Stimulated activated CD4-positive, alpha-beta T cell treated with anti-CD3 and anti-CD28 coated beads, Interleukin-4, amount 100 ng/mL, for 4 hours (primary cell): ENCODE data around the gene MUC5AC.

Experiments
- DNase-seq, 2 experiments: peaks; one replicate each; pipeline ENCODE4 v3.0.0-alpha.2; 2020

Gene MUC5AC

GRCh38 chr11:1121331-1121812 lies 36.4 kb upstream of the MUC5AC start:
- no peak for DNase-seq

GRCh38 chr11:1121813-1122663 lies 35.7 kb upstream of the MUC5AC start:
- no peak for DNase-seq

GRCh38 chr11:1122664-1123002 lies 35.1 kb upstream of the MUC5AC start:
- no peak for DNase-seq

- DNase-seq, result no peak
Measured at GRCh38 chr11:1123970-1124369, 33.8 kb upstream of the MUC5AC start.

GRCh38 chr11:1125803-1126202 lies 31.9 kb upstream of the MUC5AC start:
- no peak for DNase-seq

- DNase-seq, result no peak
Measured at GRCh38 chr11:1126491-1126926, 31.2 kb upstream of the MUC5AC start.

GRCh38 chr11:1126935-1127663 lies 30.7 kb upstream of the MUC5AC start:
- DNase-seq, result no peak

GRCh38 chr11:1127664-1128162 lies 30.0 kb upstream of the MUC5AC start:
- DNase-seq, result no peak

GRCh38 chr11:1128311-1129142 lies 29.2 kb upstream of the MUC5AC start:
- no peak for DNase-seq

GRCh38 chr11:1129143-1129610 lies 28.6 kb upstream of the MUC5AC start:
- no peak for DNase-seq

- no peak for DNase-seq
Measured at GRCh38 chr11:1129611-1130160, 28.1 kb upstream of the MUC5AC start.

- no peak for DNase-seq
Measured at GRCh38 chr11:1130276-1131032, 27.3 kb upstream of the MUC5AC start.

GRCh38 chr11:1131033-1131911 lies 26.5 kb upstream of the MUC5AC start:
- no peak for DNase-seq

GRCh38 chr11:1134848-1135445 lies 22.8 kb upstream of the MUC5AC start:
- no peak for DNase-seq

GRCh38 chr11:1138097-1138496 lies 19.7 kb upstream of the MUC5AC start:
- no peak for DNase-seq

GRCh38 chr11:1139441-1140083 lies 18.2 kb upstream of the MUC5AC start:
- no peak for DNase-seq

- DNase-seq, result no peak
Measured at GRCh38 chr11:1140642-1141490, 16.9 kb upstream of the MUC5AC start.

- DNase-seq, result no peak
Measured at GRCh38 chr11:1146365-1146764, 11.4 kb upstream of the MUC5AC start.

- no peak for DNase-seq
Measured at GRCh38 chr11:1147792-1148191, 10.0 kb upstream of the MUC5AC start.
